GM21423 (cell line): Measurements from ENCODE around the gene PTGFRN.

Experiments
- ATAC-seq: cut with Tn5 transposase; IDR thresholded peaks from one replicate; pipeline ENCODE4 v1.9.1; 2021; ENCODE audit warnings: mild to moderate bottlenecking, moderate library complexity; ENCODE audit not compliant: unreplicated experiment

The PTGFRN gene

GRCh38 chr1:116887212-116887611, 22.5 kb upstream of the PTGFRN start:
- ATAC-seq: no peak

GRCh38 chr1:116889380-116889779, 20.3 kb upstream of the PTGFRN start:
- no peak for ATAC-seq

GRCh38 chr1:116891396-116892079, 18.2 kb upstream of the PTGFRN start:
- ATAC-seq: no peak

GRCh38 chr1:116895073-116895472, 14.6 kb upstream of the PTGFRN start:
- ATAC-seq: no peak

- no peak for ATAC-seq
Observed at GRCh38 chr1:116899529-116899928, 10.2 kb upstream of the PTGFRN start.

- ATAC-seq: no peak
Observed at GRCh38 chr1:116900471-116901365, 9.0 kb upstream of the PTGFRN start.

GRCh38 chr1:116902027-116902426, 7.7 kb upstream of the PTGFRN start:
- no peak for ATAC-seq

- no peak for ATAC-seq
Observed at GRCh38 chr1:116902723-116903383, 6.9 kb upstream of the PTGFRN start.

- ATAC-seq: no peak
Observed at GRCh38 chr1:116904791-116905320, 4.9 kb upstream of the PTGFRN start.

GRCh38 chr1:116906812-116907211, 2.9 kb upstream of the PTGFRN start:
- ATAC-seq: no peak

GRCh38 chr1:116907351-116907750, 2.4 kb upstream of the PTGFRN start:
- ATAC-seq: no peak

GRCh38 chr1:116908266-116908665, 1.4 kb upstream of the PTGFRN start:
- ATAC-seq: no peak

- ATAC-seq: no peak
Observed at GRCh38 chr1:116908820-116909511, 750 bp upstream of the PTGFRN start.

GRCh38 chr1:116910379-116911187, 867 bp downstream of the PTGFRN start:
- no peak for ATAC-seq

- ATAC-seq: no peak
Observed at GRCh38 chr1:116911188-116911553, 1.5 kb downstream of the PTGFRN start.

- no peak for ATAC-seq
Observed at GRCh38 chr1:116911779-116912469, 2.2 kb downstream of the PTGFRN start.

- ATAC-seq: no peak
Observed at GRCh38 chr1:116912846-116913245, 3.1 kb downstream of the PTGFRN start.

GRCh38 chr1:116913941-116914340, 4.2 kb downstream of the PTGFRN start:
- ATAC-seq: no peak

GRCh38 chr1:116914667-116915066, 5.0 kb downstream of the PTGFRN start:
- ATAC-seq: no peak
